ENCODE results near the gene PPARG.
"Not testable (repeated sequence)": the region's sequence is repeated elsewhere in the genome, so short reads cannot be mapped to it uniquely, and the experiment has no call there.

The PPARG gene

DNA sequence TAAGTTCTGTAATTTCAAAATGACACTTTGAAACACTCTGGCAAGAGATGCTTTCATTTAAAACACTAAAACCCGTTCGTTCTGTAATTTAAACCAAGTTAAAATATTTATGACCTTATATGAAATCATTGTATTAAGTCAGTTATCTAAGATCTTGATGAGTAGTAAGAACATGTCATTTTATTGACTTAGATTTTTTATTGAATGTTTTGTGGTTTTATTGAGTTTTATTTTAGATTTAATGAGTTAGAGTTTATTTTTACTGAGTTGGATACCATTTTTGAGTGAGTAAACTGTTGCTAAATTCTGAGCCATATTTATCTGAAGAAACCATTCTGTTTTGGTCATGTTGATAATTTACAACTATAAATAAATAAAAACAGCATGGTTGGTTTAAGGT is 94.3 kb downstream of the PPARG start:
- Histone ChIP-seq H3K36me3 (ENCODE audit: insufficient read depth, low read length) (no peaks in the 10 kb centered on the region), H3K9ac (ENCODE audit: low read depth, low read length) (no peak overlapping the region), H2AFZ (ENCODE audit: low read depth, low read length) (no peak overlapping the region), H3K27ac (ENCODE audit: low read length) (no peak overlapping the region), H4K20me1 (ENCODE audit: insufficient read depth, low read length) (no peaks in the 10 kb centered on the region), H3K27me3 (ENCODE audit: insufficient read depth, low read length, poor library complexity) (no peaks in the 10 kb centered on the region), H3K4me2 (ENCODE audit: insufficient read depth, low read length) (no peak overlapping the region), H3K79me2 (ENCODE audit: insufficient read depth, low read length) (no peaks in the 10 kb centered on the region), H3K4me1 (ENCODE audit: insufficient read depth, low read length) (peaks cover 35% of the 10 kb centered on the region), H3K9me3 (ENCODE audit: insufficient read depth, low read length, severe bottlenecking) (no peaks in the 10 kb centered on the region), H3K4me3 (ENCODE audit: low read depth in 1 of 2, low read length in 2 of 2) (no peak overlapping the region)
- TF ChIP-seq EZH2 (IDR thresholded peaks at IDR 0.05; ENCODE audit: borderline replicate concordance, low read depth, low read length, severe bottlenecking) (no peak), CTCF (IDR thresholded peaks at IDR 0.05; ENCODE audit: borderline replicate concordance, extremely low read depth, low read length, poor library complexity, severe bottlenecking) (no peak)
- DNase-seq = no peak
- no peak for ATAC-seq (ENCODE audit: insufficient read depth, low read depth)

GRCh38 chr3:12384451-12385233 is 95.8 kb downstream of the PPARG start:
- no peaks in the 10 kb centered on the region for H4K20me1 ChIP-seq (ENCODE audit: insufficient read depth, low read length)
- ATAC-seq (ENCODE audit: insufficient read depth, low read depth) = peak; percentile 60

GRCh38 chr3:12386514-12387291 is 97.8 kb downstream of the PPARG start:
- H3K36me3 ChIP-seq (ENCODE audit: insufficient read depth, low read length); DNase-seq; H3K4me2 ChIP-seq (ENCODE audit: insufficient read depth, low read length); H3K27me3 ChIP-seq (ENCODE audit: insufficient read depth, low read length, poor library complexity); ATAC-seq (ENCODE audit: insufficient read depth, low read depth); H3K9ac ChIP-seq (ENCODE audit: low read depth, low read length); H3K9me3 ChIP-seq (ENCODE audit: insufficient read depth, low read length, severe bottlenecking); H3K4me3 ChIP-seq (ENCODE audit: low read depth in 1 of 2, low read length in 2 of 2); H3K79me2 ChIP-seq (ENCODE audit: insufficient read depth, low read length); H2AFZ ChIP-seq (ENCODE audit: low read depth, low read length); H4K20me1 ChIP-seq (ENCODE audit: insufficient read depth, low read length); H3K27ac ChIP-seq (ENCODE audit: low read length): not testable (repeated sequence)
- peaks cover 17% of the 10 kb centered on the region; the same call in 1 of the 2 replicates for H3K4me1 ChIP-seq (ENCODE audit: insufficient read depth, low read length)

More at GRCh38 chr3:12384451-12385233, 95.8 kb downstream of the PPARG start:
- H3K79me2 ChIP-seq (ENCODE audit: insufficient read depth, low read length) = no peaks in the 10 kb centered on the region
- no peaks in the 10 kb centered on the region for H3K27me3 ChIP-seq (ENCODE audit: insufficient read depth, low read length, poor library complexity)
- no peak overlapping the region for H3K4me3 ChIP-seq (ENCODE audit: low read depth in 1 of 2, low read length in 2 of 2)
- H3K4me2 ChIP-seq (ENCODE audit: insufficient read depth, low read length) = no peak overlapping the region
- TF ChIP-seq CTCF (IDR thresholded peaks at IDR 0.05; ENCODE audit: borderline replicate concordance, extremely low read depth, low read length, poor library complexity, severe bottlenecking) = no peak
- TF ChIP-seq EZH2 (IDR thresholded peaks at IDR 0.05; ENCODE audit: borderline replicate concordance, low read depth, low read length, severe bottlenecking) = no peak
- H3K9ac ChIP-seq (ENCODE audit: low read depth, low read length) = no peak overlapping the region
- H2AFZ ChIP-seq (ENCODE audit: low read depth, low read length) = no peak overlapping the region
- no peak overlapping the region for H3K27ac ChIP-seq (ENCODE audit: low read length)
- H3K4me1 ChIP-seq (ENCODE audit: insufficient read depth, low read length) = peaks cover 34% of the 10 kb centered on the region
- no peaks in the 10 kb centered on the region for H3K36me3 ChIP-seq (ENCODE audit: insufficient read depth, low read length)
- no peaks in the 10 kb centered on the region for H3K9me3 ChIP-seq (ENCODE audit: insufficient read depth, low read length, severe bottlenecking)
- no peak for DNase-seq

DNA sequence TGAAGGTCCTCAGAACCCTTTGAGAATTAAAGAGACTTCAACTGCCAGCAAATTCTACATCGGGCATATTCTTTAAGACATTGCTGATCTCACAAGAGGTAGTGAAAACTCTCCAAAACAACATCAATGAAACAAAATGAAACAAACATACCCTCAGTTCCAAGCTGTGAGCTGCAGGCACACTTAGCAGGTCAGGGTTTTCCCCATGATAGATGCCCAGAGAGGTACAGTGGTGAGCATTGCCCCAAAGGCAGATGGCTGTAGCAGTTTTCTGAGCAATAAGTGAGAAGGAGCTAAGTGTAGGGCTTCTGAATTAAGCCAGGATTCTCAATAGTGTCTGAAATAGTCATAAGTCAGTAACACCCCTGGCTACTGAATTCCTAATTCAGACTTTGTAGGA is 99.3 kb downstream of the PPARG start:
- Histone ChIP-seq H3K9ac (ENCODE audit: low read depth, low read length) (no peak overlapping the region), H3K79me2 (ENCODE audit: insufficient read depth, low read length) (no peaks in the 10 kb centered on the region), H3K4me2 (ENCODE audit: insufficient read depth, low read length) (no peak overlapping the region), H3K4me3 (ENCODE audit: low read depth in 1 of 2, low read length in 2 of 2) (no peak overlapping the region), H3K9me3 (ENCODE audit: insufficient read depth, low read length, severe bottlenecking) (no peaks in the 10 kb centered on the region), H3K27me3 (ENCODE audit: insufficient read depth, low read length, poor library complexity) (no peaks in the 10 kb centered on the region), H2AFZ (ENCODE audit: low read depth, low read length) (no peak overlapping the region; the same call in 1 of the 2 replicates), H4K20me1 (ENCODE audit: insufficient read depth, low read length) (no peaks in the 10 kb centered on the region), H3K36me3 (ENCODE audit: insufficient read depth, low read length) (no peaks in the 10 kb centered on the region), H3K4me1 (ENCODE audit: insufficient read depth, low read length) (peaks cover 18% of the 10 kb centered on the region; the same call in 1 of the 2 replicates), H3K27ac (ENCODE audit: low read length) (no peak overlapping the region)
- no peak for DNase-seq
- no peak for TF ChIP-seq CTCF (IDR thresholded peaks at IDR 0.05; ENCODE audit: borderline replicate concordance, extremely low read depth, low read length, poor library complexity, severe bottlenecking)
- no peak for TF ChIP-seq EZH2 (IDR thresholded peaks at IDR 0.05; ENCODE audit: borderline replicate concordance, low read depth, low read length, severe bottlenecking)
- no peak for ATAC-seq (ENCODE audit: insufficient read depth, low read depth)
